HFF-Myc (cell line): ENCODE results near the gene DPEP3.

Experiments used
- DNase-seq: peaks from one replicate; pipeline ENCODE4 v3.0.0-alpha.2; 2011; ENCODE audit warnings: low read depth; ENCODE audit errors: extremely low read depth
- H3K4me3 ChIP-seq: replicated peaks from 2 replicates; pipeline ENCODE4 v1.5.1; 2011; ENCODE audit warnings: low read depth, mild to moderate bottlenecking, control low read depth, low read length
- CTCF ChIP-seq: IDR thresholded peaks from 2 replicates; pipeline ENCODE4 v1.5.1; 2012; ENCODE audit warnings: mild to moderate bottlenecking, low read depth, low read length, control low read depth; ENCODE audit errors: missing control alignments

Gene DPEP3

GRCh38 chr16:67943619-67944504 is 36.4 kb downstream of the DPEP3 start, which contains the start of gene LCAT:
TSS of gene LCAT (minus strand) at chr16:67944120. CDS start at chr16:67944101, 19 bp downstream.
- DNase-seq, result no peak
- no peak for TF ChIP-seq CTCF
- H3K4me3 ChIP-seq, result no peak within 1 kb of the TSS

GRCh38 chr16:67943256-67943618 is 37.1 kb downstream of the DPEP3 start:
- no peak for TF ChIP-seq CTCF
- no peak for DNase-seq
- H3K4me3 ChIP-seq, result no peak overlapping the region

- DNase-seq, result no peak
- no peak for TF ChIP-seq CTCF
- H3K4me3 ChIP-seq, result no peak overlapping the region
Observed at GRCh38 chr16:67942510-67943255, 37.6 kb downstream of the DPEP3 start.

GRCh38 chr16:67942200-67942509 is 38.1 kb downstream of the DPEP3 start:
- no peak for DNase-seq
- H3K4me3 ChIP-seq, result no peak overlapping the region
- TF ChIP-seq CTCF, result peak; percentile 81

GRCh38 chr16:67941469-67942199 is 38.7 kb downstream of the DPEP3 start:
- no peak for DNase-seq
- TF ChIP-seq CTCF, result no peak
- H3K4me3 ChIP-seq, result no peak overlapping the region

GRCh38 chr16:67940446-67941089 is 39.7 kb downstream of the DPEP3 start:
- no peak overlapping the region for H3K4me3 ChIP-seq
- DNase-seq, result no peak
- TF ChIP-seq CTCF, result no peak
